ENCODE measurements around the gene COQ3. TPM values are rescaled to one million over a fixed set of nuclear protein-coding genes. Genes with fewer than 3 reads are reported as not detected.

Gene COQ3, protein sequence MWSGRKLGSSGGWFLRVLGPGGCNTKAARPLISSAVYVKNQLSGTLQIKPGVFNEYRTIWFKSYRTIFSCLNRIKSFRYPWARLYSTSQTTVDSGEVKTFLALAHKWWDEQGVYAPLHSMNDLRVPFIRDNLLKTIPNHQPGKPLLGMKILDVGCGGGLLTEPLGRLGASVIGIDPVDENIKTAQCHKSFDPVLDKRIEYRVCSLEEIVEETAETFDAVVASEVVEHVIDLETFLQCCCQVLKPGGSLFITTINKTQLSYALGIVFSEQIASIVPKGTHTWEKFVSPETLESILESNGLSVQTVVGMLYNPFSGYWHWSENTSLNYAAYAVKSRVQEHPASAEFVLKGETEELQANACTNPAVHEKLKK
- total RNA-seq, result 10 to 100 TPM; 13.5 to 19.0 (median 14.9) TPM
- 10 to 100 TPM; 19.1 to 20.0 (median 19.6) TPM for polyA plus RNA-seq
- long read RNA-seq, donor 1, transcript COQ3-201 (7 exons, 1,335 nt), result major isoform, 8 of 15 reads
- long read RNA-seq, donor 1, partial matches to known transcripts, result 0 of 15 reads
- long read RNA-seq, donor 1, other reads (novel, unspliced or antisense), result 7 of 15 reads
- long read RNA-seq, donor 2, transcript COQ3-201 (7 exons, 1,335 nt), result major isoform, 13 of 18 reads
- long read RNA-seq, donor 2, partial matches to known transcripts, result 0 of 18 reads
- long read RNA-seq, donor 2, other reads (novel, unspliced or antisense), result 5 of 18 reads

DNA sequence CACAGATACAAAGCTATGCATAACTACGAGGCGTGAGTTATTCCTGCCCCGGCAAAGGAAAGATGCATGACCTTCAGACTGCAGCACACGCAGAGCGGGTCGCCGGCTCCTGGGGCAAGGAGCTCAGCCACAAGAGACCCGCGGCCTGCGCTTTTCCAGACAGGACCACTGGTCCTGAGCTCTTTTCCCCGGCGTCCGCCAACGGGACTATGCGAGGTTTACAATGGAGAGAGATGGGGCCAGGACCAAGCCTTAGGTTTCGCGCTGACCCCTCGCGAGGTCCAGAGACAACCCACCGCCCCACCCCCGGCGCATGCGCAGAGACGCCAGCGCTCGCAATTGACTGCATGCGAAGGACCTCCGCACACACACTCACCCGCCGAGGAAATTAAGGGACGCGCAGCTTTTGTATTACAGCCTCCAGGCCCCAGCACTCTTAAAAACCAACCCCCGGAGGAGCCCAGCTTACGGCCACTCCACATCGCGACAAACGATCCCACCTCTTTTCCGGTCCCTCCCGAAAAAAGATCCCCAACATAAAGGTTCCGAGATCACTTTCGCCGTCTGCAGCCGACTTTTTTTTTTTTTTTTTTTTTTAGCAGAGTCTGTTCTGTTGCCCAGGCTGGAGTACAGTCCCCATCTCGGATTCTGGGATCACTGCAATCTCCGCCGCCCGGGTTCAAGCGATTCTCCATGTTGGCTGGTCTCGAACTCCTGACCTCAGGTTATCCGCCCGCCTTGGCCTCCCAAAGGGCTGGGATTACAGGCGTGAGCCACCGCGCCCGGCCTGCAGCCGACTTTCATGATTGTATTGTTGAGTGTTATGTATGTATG is at the start of gene COQ3:
COQ3 (minus strand) TSS at position 498 of the 834 bp plus-strand sequence; CDS start at position 482, 16 bp downstream.
- DNase-seq (peak; percentile 78 to 87), ATAC-seq (peak; percentile 78 to 91 (median 86))
- Histone ChIP-seq H3K9me3 (no peaks in the 10 kb centered on the region), H3K36me3 (ENCODE audit: insufficient read depth in 1 of 2, low read depth in 1 of 2) (peaks cover 0 to 21% of the 10 kb centered on the region in 2 donors), H3K27ac (peak within 1 kb of the TSS; percentile 85), H3K4me1 (no peaks in the 10 kb centered on the region), H3K27me3 (ENCODE audit: insufficient read depth in 3 of 3, low read length in 2 of 3) (no peaks in the 10 kb centered on the region), H3K4me3 (peak within 1 kb of the TSS; percentile 89)
- no peak for TF ChIP-seq CTCF (IDR thresholded peaks at IDR 0.05)
- 7 to 9% (median 8%) methylated on average over 55 to 56 of the region's 56 CpGs for WGBS, 3 donors
- intact Hi-C loops (cut with DNase I), result loop anchor here in 1 of 2 donors (5.0 kb wide), 1 partner anchor 33 kb away; the partner anchor contains the start of gene PNISR

GRCh38 chr6:99434702-99435530 is 40.9 kb upstream of the COQ3 start:
- Histone ChIP-seq H3K36me3 (ENCODE audit: insufficient read depth in 1 of 2, low read depth in 1 of 2) (peaks cover 4 to 18% of the 10 kb centered on the region in 2 donors), H3K27me3 (ENCODE audit: insufficient read depth in 3 of 3, low read length in 2 of 3) (no peaks in the 10 kb centered on the region), H3K4me1 (no peaks in the 10 kb centered on the region), H3K27ac (no peak overlapping the region), H3K9me3 (no peaks in the 10 kb centered on the region), H3K4me3 (no peak overlapping the region)
- TF ChIP-seq CTCF (IDR thresholded peaks at IDR 0.05), result peak; percentile 77
- WGBS, 3 donors, result 9 to 17% (median 9%) methylated on average over 3 of the region's 3 CpGs
- peak in 3 of 4 donors; percentile 67 to 85 (median 67) for ATAC-seq
- intact Hi-C loops (cut with DNase I), result loop anchor here in 1 of 2 donors (10.0 kb wide), 1 partner anchor 70 kb away; no protein-coding TSS in a partner anchor
- no peak for DNase-seq

DNA sequence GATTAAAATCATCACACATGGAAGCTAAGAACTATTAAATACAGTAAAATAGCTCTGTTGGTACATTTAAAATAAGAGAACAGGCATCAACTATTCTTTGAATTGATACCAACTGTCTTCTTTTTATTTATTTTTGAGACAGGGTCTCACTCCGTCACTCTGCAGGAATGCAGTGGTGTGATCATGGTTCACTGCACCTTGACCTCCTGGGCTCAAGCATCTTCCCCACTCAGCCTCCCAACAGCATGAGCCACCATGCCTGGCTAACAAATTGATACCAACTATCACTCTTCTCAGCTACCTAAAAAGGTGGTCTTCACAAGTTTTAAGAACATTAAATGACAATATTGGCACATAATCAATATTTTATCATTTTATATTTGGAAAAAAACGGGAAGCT is 38.9 kb upstream of the COQ3 start:
- H3K4me1 ChIP-seq, result peaks cover 2% of the 10 kb centered on the region
- ATAC-seq, result no peak
- TF ChIP-seq CTCF (IDR thresholded peaks at IDR 0.05), result no peak
- H3K9me3 ChIP-seq, result no peaks in the 10 kb centered on the region
- no peaks in the 10 kb centered on the region for H3K27me3 ChIP-seq (ENCODE audit: insufficient read depth in 3 of 3, low read length in 2 of 3)
- DNase-seq, result no peak
- intact Hi-C loops (cut with DNase I), result loop anchor here in 1 of 2 donors (10.0 kb wide), 1 partner anchor 72 kb away; no protein-coding TSS in a partner anchor
- 84 to 95% (median 91%) methylated on average over 2 of the region's 2 CpGs for WGBS, 3 donors
- H3K4me3 ChIP-seq, result no peak overlapping the region
- no peak overlapping the region for H3K27ac ChIP-seq
- H3K36me3 ChIP-seq (ENCODE audit: insufficient read depth in 1 of 2, low read depth in 1 of 2), result peaks cover 4 to 15% of the 10 kb centered on the region in 2 donors

- no peak for DNase-seq
- intact Hi-C loops (cut with DNase I), result loop anchor here in 1 of 2 donors (10.0 kb wide), 1 partner anchor 73 kb away; no protein-coding TSS in a partner anchor
Observed at GRCh38 chr6:99431901-99432300, 37.9 kb upstream of the COQ3 start.

More at GRCh38 chr6:99431901-99432300, 37.9 kb upstream of the COQ3 start:
- peaks cover 11% of the 10 kb centered on the region for H3K4me1 ChIP-seq
- no peak overlapping the region for H3K27ac ChIP-seq
- no peak for ATAC-seq
- no peaks in the 10 kb centered on the region for H3K9me3 ChIP-seq
- H3K27me3 ChIP-seq (ENCODE audit: insufficient read depth in 3 of 3, low read length in 2 of 3), result no peaks in the 10 kb centered on the region
- H3K36me3 ChIP-seq (ENCODE audit: insufficient read depth in 1 of 2, low read depth in 1 of 2), result peaks cover 4 to 16% of the 10 kb centered on the region in 2 donors
- TF ChIP-seq CTCF (IDR thresholded peaks at IDR 0.05), result no peak
- 92 to 96% (median 96%) methylated on average over 2 of the region's 2 CpGs for WGBS, 3 donors
- H3K4me3 ChIP-seq, result no peak overlapping the region

Data from psoas muscle (tissue), 8 donors.